HL-60 (cell line): ENCODE data around the gene C2CD5.
A peak's percentile ranks its signal among the peaks of the same experiment; 100 is the strongest.

Source experiments
- DNase-seq, 2 experiments: peaks; one replicate each; pipeline ENCODE4 v3.0.0-alpha.2; 2010 to 2020; ENCODE audit warnings: low read depth in 1 of 2, low spot score in 1 of 2
- H3K27ac ChIP-seq: fragments of 250-450 bp; sonication (Bioruptor Pico); replicated peaks from 2 replicates; pipeline ENCODE4 v1.5.1; 2020; ENCODE audit warnings: mild to moderate bottlenecking, moderate library complexity
- H3K27me3 ChIP-seq: fragments of 250-450 bp; sonication (Bioruptor Pico); 2 replicates; pipeline ENCODE4 v1.5.1; 2021; ENCODE audit warnings: mild to moderate bottlenecking, moderate library complexity; ENCODE audit not compliant: insufficient read depth, poor library complexity, severe bottlenecking
- H3K4me3 ChIP-seq: replicated peaks from 2 replicates; pipeline ENCODE4 v1.5.1; 2011; ENCODE audit warnings: mild to moderate bottlenecking, control low read depth, low read length; ENCODE audit not compliant: insufficient read depth
- GABPA ChIP-seq: IDR thresholded peaks from 2 replicates; pipeline ENCODE4 v1.6.1; 2012; ENCODE audit warnings: low read depth
- POLR2AphosphoS5 ChIP-seq: IDR thresholded peaks from 2 replicates; pipeline ENCODE4 v1.6.1; 2012; ENCODE audit warnings: low read depth
- SPI1 ChIP-seq: IDR thresholded peaks from 2 replicates; pipeline ENCODE4 v1.6.1; 2012; ENCODE audit warnings: low read depth, mild to moderate bottlenecking, borderline replicate concordance
- TF ChIP-seq, protein P1 (sequence below): IDR thresholded peaks from 2 replicates; pipeline ENCODE4 v1.6.1; 2012; ENCODE audit warnings: low read depth; ENCODE audit not compliant: insufficient replicate concordance
- TF ChIP-seq, protein P2 (sequence below): IDR thresholded peaks from one replicate; pipeline ENCODE4 v1.5.1; 2011; ENCODE audit warnings: low read length, control low read depth, inconsistent platforms; ENCODE audit not compliant: insufficient read depth

C2CD5 gene

DNA sequence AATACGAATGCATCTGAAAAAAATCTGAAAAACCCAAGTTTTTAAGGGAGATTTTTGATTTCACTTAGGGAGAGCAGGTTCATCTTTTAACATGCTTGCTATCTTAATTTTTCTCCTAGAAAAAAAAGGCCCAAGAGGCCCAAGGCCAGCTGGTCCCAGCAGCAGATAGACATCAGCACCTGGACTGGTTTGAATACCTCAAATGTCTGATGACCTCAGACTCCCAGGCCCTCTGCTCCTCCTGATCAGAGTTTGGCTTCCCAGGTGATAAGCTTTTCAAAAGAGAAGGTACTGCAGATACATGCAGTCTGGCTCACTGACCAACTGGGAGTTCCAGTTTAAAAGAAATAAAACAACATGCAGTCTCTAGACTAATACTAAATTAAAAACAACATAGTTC, 82.6 kb downstream of the C2CD5 start:
- TF ChIP-seq, protein P1, sequence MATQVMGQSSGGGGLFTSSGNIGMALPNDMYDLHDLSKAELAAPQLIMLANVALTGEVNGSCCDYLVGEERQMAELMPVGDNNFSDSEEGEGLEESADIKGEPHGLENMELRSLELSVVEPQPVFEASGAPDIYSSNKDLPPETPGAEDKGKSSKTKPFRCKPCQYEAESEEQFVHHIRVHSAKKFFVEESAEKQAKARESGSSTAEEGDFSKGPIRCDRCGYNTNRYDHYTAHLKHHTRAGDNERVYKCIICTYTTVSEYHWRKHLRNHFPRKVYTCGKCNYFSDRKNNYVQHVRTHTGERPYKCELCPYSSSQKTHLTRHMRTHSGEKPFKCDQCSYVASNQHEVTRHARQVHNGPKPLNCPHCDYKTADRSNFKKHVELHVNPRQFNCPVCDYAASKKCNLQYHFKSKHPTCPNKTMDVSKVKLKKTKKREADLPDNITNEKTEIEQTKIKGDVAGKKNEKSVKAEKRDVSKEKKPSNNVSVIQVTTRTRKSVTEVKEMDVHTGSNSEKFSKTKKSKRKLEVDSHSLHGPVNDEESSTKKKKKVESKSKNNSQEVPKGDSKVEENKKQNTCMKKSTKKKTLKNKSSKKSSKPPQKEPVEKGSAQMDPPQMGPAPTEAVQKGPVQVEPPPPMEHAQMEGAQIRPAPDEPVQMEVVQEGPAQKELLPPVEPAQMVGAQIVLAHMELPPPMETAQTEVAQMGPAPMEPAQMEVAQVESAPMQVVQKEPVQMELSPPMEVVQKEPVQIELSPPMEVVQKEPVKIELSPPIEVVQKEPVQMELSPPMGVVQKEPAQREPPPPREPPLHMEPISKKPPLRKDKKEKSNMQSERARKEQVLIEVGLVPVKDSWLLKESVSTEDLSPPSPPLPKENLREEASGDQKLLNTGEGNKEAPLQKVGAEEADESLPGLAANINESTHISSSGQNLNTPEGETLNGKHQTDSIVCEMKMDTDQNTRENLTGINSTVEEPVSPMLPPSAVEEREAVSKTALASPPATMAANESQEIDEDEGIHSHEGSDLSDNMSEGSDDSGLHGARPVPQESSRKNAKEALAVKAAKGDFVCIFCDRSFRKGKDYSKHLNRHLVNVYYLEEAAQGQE: no peak
- Histone ChIP-seq H3K27me3 (no peaks in the 10 kb centered on the region), H3K27ac (no peak overlapping the region), H3K4me3 (no peak overlapping the region)
- no peak for DNase-seq

GRCh38 chr12:22459838-22460490, 84.4 kb downstream of the C2CD5 start:
- DNase-seq: peak; percentile 13 to 34
- TF ChIP-seq, protein P2, sequence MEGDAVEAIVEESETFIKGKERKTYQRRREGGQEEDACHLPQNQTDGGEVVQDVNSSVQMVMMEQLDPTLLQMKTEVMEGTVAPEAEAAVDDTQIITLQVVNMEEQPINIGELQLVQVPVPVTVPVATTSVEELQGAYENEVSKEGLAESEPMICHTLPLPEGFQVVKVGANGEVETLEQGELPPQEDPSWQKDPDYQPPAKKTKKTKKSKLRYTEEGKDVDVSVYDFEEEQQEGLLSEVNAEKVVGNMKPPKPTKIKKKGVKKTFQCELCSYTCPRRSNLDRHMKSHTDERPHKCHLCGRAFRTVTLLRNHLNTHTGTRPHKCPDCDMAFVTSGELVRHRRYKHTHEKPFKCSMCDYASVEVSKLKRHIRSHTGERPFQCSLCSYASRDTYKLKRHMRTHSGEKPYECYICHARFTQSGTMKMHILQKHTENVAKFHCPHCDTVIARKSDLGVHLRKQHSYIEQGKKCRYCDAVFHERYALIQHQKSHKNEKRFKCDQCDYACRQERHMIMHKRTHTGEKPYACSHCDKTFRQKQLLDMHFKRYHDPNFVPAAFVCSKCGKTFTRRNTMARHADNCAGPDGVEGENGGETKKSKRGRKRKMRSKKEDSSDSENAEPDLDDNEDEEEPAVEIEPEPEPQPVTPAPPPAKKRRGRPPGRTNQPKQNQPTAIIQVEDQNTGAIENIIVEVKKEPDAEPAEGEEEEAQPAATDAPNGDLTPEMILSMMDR: peak; percentile 35
- TF ChIP-seq GABPA: no peak
- Histone ChIP-seq H3K27me3 (no peaks in the 10 kb centered on the region), H3K27ac (no peak overlapping the region), H3K4me3 (no peak overlapping the region)

DNA sequence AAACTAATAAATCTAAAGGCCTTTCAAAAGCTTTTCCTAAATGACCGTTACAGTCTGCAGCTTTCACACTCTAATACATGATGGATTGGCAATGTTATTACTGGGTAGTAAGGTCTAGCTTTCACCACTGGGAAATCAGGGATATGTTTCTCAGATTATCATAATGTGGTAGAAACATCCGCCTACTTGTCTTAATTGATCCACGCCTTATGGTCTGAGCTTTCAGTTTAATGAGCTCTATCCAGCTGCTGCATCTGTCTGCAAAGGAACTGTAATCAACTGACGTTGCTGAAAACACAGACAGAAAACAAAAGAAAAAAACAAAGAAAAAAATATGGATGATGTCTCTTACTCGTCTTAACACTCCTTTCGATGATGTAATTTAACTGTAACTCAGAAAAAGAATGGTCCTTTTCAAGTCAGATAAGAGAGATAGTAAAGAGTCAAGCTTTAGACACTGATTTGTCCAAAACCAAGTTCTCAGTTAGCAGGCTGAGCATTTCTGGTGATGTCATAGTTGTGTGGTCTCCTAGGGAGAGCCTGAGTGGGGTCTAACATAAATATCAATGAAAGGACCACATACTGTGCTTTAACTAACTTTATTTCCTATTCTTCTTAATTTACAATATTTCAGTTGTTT, 85.9 kb downstream of the C2CD5 start:
- Histone ChIP-seq H3K27me3 (no peaks in the 10 kb centered on the region), H3K4me3 (no peak overlapping the region), H3K27ac (no peak overlapping the region)
- no peak for DNase-seq
- TF ChIP-seq GABPA: no peak
- TF ChIP-seq POLR2AphosphoS5: no peak
- no peak for TF ChIP-seq SPI1
- TF ChIP-seq, protein P1: no peak
- TF ChIP-seq, protein P2: no peak

DNA sequence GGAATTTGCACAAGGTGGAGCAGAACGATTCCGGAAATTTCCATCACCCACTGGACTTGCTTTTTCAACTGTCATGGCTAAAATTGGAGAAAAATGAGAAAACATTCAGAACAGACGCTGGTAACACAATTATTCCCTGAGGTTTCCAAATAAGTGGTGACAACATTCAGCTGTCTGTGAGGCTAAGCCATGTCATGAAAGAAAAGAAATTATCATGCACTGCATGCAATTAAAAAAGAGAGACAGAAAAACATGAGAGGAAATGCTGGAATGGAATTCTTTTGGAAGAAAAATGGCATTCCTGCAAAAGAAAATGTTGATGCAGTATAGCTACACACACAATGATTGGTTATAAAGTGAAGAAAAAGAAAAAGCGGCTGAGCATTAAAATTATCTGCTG, 87.3 kb downstream of the C2CD5 start:
- Histone ChIP-seq H3K4me3 (no peak overlapping the region), H3K27me3 (no peaks in the 10 kb centered on the region)
- TF ChIP-seq, protein P2: no peak
- TF ChIP-seq, protein P1: no peak
- no peak for TF ChIP-seq GABPA
- TF ChIP-seq SPI1: no peak
- TF ChIP-seq POLR2AphosphoS5: no peak

More for the DNA sequence above, 87.3 kb downstream of the C2CD5 start:
- no peak for DNase-seq
- no peak overlapping the region for H3K27ac ChIP-seq
